Stimulated activated CD8-positive, alpha-beta memory T cell treated with anti-CD3 and anti-CD28 coated beads, Interleukin-7, amount 100 ng/mL, for 48 hours (primary cell): ENCODE measurements around the gene KRTAP1-5.
"Not testable (repeated sequence)": the region's sequence is repeated elsewhere in the genome, so short reads cannot be mapped to it uniquely, and the experiment has no call there.

Source experiments
- DNase-seq, 2 donors: peaks; one replicate each; pipeline ENCODE4 v3.0.0-alpha.2; 2020; ENCODE audit warnings: low read depth in 1 of 2; ENCODE audit errors: extremely low read depth in 1 of 2

The KRTAP1-5 gene

GRCh38 chr17:41026715-41027471, at the start of gene KRTAP1-5:
KRTAP1-5 (minus strand) TSS chr17:41027208; CDS start chr17:41027155, 53 bp downstream.
- no peak for DNase-seq

- no peak for DNase-seq
Observed at GRCh38 chr17:41076788-41077187, 49.8 kb upstream of the KRTAP1-5 start.

DNA sequence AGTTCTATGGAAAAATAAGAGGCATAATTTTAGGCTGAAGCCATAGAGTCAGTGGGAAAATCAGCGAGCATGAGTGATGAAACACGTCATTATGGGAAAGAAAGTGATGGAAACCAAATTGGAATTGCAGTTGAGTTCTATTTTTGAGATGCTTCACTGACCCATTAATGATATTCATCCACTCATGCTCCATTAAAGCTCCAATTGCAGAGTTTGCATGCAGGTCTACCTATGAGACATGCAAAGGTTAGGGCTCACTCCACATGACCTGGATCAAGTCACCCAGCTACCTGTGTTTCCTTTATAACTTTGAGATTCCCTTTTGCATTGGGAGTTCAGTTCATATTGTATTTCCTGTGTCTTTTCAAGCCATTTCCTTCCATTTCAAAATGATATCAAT, 46.7 kb upstream of the KRTAP1-5 start:
- DNase-seq: no peak

- no peak for DNase-seq
Observed at GRCh38 chr17:41071606-41072360, 44.8 kb upstream of the KRTAP1-5 start.

GRCh38 chr17:41069031-41069430, 42.0 kb upstream of the KRTAP1-5 start:
- no peak for DNase-seq

- DNase-seq: no peak
Observed at GRCh38 chr17:41067281-41067680, 40.3 kb upstream of the KRTAP1-5 start.

GRCh38 chr17:41065829-41066624, 39.0 kb upstream of the KRTAP1-5 start, which contains the start of gene KRTAP2-4:
KRTAP2-4 (minus strand) TSS chr17:41065879; CDS start chr17:41065845, 34 bp downstream.
- DNase-seq: no peak

GRCh38 chr17:41065016-41065689, 38.1 kb upstream of the KRTAP1-5 start:
- DNase-seq: not testable (repeated sequence)

DNA sequence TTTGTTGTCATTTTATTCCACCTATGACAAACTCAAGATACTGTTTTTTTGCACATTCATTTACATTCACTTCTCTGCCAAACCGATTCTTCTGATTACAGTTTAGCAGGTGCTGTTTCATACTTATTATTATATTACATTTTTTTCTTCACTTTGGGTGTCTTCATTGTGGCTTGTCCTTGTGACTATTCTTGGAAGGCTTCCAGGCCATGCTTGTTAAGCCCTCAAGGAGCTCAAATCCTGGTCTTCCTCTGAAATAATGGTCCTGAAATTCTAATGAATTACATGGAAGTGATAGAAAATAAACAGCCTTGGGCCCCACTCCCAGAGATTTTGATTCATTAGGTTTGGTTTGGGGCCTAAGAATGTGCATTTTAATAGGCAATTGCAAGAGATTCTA, 37.3 kb upstream of the KRTAP1-5 start:
- DNase-seq: no peak

GRCh38 chr17:41063449-41063848, 36.4 kb upstream of the KRTAP1-5 start:
- no peak for DNase-seq

- no peak for DNase-seq
Observed at GRCh38 chr17:41061964-41062363, 35.0 kb upstream of the KRTAP1-5 start.

- DNase-seq: no peak
Observed at GRCh38 chr17:41060052-41060604, 33.1 kb upstream of the KRTAP1-5 start, which contains the start of gene KRTAP2-3. KRTAP2-3 (minus strand) TSS chr17:41060114; CDS start chr17:41060050, 64 bp downstream.

- DNase-seq: not testable (repeated sequence)
Observed at GRCh38 chr17:41059276-41060051, 32.5 kb upstream of the KRTAP1-5 start.

DNA sequence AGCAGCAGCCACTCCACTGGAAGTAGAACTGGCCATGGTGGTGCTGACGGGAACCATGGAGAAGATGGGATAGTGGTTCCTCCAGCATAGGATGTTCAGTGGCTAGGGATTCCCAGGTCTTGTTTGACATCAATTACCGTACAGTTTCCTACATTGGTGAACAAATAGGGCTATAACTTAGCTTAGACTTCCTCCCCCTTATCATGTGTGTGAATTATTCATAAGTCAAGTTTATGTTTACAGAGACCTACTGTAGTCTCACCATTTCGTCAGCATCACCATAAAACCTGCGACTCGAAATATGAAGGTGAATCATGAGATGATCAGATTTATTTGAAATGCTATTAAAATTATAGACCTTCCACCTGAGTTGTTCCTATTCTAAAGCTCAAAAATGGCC, 31.7 kb upstream of the KRTAP1-5 start:
- no peak for DNase-seq

- no peak for DNase-seq
Observed at GRCh38 chr17:41057547-41057946, 30.5 kb upstream of the KRTAP1-5 start.

GRCh38 chr17:41055130-41055529, 28.1 kb upstream of the KRTAP1-5 start, which contains the start of gene KRTAP2-2:
KRTAP2-2 (minus strand) TSS chr17:41055230; CDS start chr17:41055211, 19 bp downstream.
- not testable (repeated sequence) for DNase-seq

GRCh38 chr17:41054556-41054955, 27.5 kb upstream of the KRTAP1-5 start:
- DNase-seq: not testable (repeated sequence)

GRCh38 chr17:41054025-41054424, 27.0 kb upstream of the KRTAP1-5 start:
- DNase-seq: no peak

DNA sequence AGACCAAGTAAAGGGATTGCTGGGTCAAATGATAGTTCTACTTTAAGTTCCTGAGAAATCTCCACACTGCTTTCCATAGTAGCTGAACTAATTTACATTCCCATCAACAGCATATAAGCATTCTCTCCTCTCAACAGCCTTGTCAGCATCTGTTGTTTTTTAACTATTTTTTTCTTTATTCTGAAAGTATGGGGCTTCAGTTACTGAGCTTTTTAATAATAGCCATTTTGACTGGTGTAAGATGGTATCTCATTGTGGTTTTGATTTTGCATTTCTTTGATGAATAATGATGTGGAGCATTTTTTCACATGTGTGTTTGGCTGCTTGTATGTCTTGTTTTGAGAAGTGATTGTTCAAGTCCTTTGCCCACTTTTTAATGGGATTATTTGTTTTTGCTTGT, 25.6 kb upstream of the KRTAP1-5 start:
- no peak for DNase-seq
